ENCODE data around the gene NCKAP5L. TPM values are rescaled to one million over a fixed set of nuclear protein-coding genes. Genes with fewer than 3 reads are reported as not detected.

The NCKAP5L gene
- total RNA-seq, 1 donor from 2014 or later: 11.3 TPM

- DNase-seq (ENCODE audit: low spot score) (no peak), ATAC-seq (peak; percentile 37)
These were observed 26.8 kb downstream of the NCKAP5L start for GRCh38 chr12:49801141-49802063.

- DNase-seq (ENCODE audit: low spot score) (peak; percentile 62), ATAC-seq (peak; percentile 89)
These were observed 27.6 kb downstream of the NCKAP5L start for GRCh38 chr12:49800421-49801140.

GRCh38 chr12:49798934-49799333 is 29.3 kb downstream of the NCKAP5L start:
- no peak for ATAC-seq
- DNase-seq (ENCODE audit: low spot score): no peak

GRCh38 chr12:49798248-49798647 is 30.0 kb downstream of the NCKAP5L start:
- ATAC-seq (no peak), DNase-seq (ENCODE audit: low spot score) (no peak)

GRCh38 chr12:49797449-49797776 is 30.8 kb downstream of the NCKAP5L start:
- ATAC-seq: no peak
- no peak for DNase-seq (ENCODE audit: low spot score)

- no peak for DNase-seq (ENCODE audit: low spot score)
These were observed 31.4 kb downstream of the NCKAP5L start for GRCh38 chr12:49796606-49797448.

GRCh38 chr12:49796155-49796554 is 32.1 kb downstream of the NCKAP5L start:
- no peak for ATAC-seq
- DNase-seq (ENCODE audit: low spot score): no peak

More at GRCh38 chr12:49796606-49797448, 31.4 kb downstream of the NCKAP5L start:
- ATAC-seq: no peak

- no peak for DNase-seq (ENCODE audit: low spot score)
- no peak for ATAC-seq
These were observed 32.5 kb downstream of the NCKAP5L start for GRCh38 chr12:49795654-49796105.

GRCh38 chr12:49794811-49795653 is 33.2 kb downstream of the NCKAP5L start:
- ATAC-seq (no peak), DNase-seq (ENCODE audit: low spot score) (no peak)

GRCh38 chr12:49794021-49794420 is 34.2 kb downstream of the NCKAP5L start:
- DNase-seq (ENCODE audit: low spot score) (no peak), ATAC-seq (no peak)

GRCh38 chr12:49793620-49794019 is 34.6 kb downstream of the NCKAP5L start:
- no peak for DNase-seq (ENCODE audit: low spot score)
- ATAC-seq: no peak

- DNase-seq (ENCODE audit: low spot score): no peak
These were observed 35.1 kb downstream of the NCKAP5L start for GRCh38 chr12:49792976-49793580.

GRCh38 chr12:49792181-49792970 is 35.8 kb downstream of the NCKAP5L start:
- ATAC-seq (no peak), DNase-seq (ENCODE audit: low spot score) (no peak)

More at GRCh38 chr12:49792976-49793580, 35.1 kb downstream of the NCKAP5L start:
- ATAC-seq: no peak

GRCh38 chr12:49791700-49792099 is 36.5 kb downstream of the NCKAP5L start:
- ATAC-seq (no peak), DNase-seq (ENCODE audit: low spot score) (no peak)

- DNase-seq (ENCODE audit: low spot score) (no peak), ATAC-seq (no peak)
These were observed 37.3 kb downstream of the NCKAP5L start for GRCh38 chr12:49790741-49791555.

- no peak for ATAC-seq
- DNase-seq (ENCODE audit: low spot score): no peak
These were observed 38.2 kb downstream of the NCKAP5L start for GRCh38 chr12:49789992-49790391.

- DNase-seq (ENCODE audit: low spot score) (no peak), ATAC-seq (no peak)
These were observed 40.5 kb downstream of the NCKAP5L start for GRCh38 chr12:49787672-49788071.
